OCI-LY3 (cell line): ENCODE measurements around the gene FEM1B.

Experiments
- EZH2phosphoT487 ChIP-seq: fragments of 200-600 bp; shearing (Covaris generic); IDR thresholded peaks from 2 replicates; pipeline ENCODE4 v1.6.1; 2018; ENCODE audit warnings: antibody characterized with exemption, mixed run types, low read depth
- TF ChIP-seq, protein P1 (sequence below): fragments of 200-600, 300-600 bp; sonication (generic); IDR thresholded peaks from 2 replicates; pipeline ENCODE4 v1.5.1; 2014; ENCODE audit warnings: antibody characterized with exemption, low read length, low read depth

DNA sequence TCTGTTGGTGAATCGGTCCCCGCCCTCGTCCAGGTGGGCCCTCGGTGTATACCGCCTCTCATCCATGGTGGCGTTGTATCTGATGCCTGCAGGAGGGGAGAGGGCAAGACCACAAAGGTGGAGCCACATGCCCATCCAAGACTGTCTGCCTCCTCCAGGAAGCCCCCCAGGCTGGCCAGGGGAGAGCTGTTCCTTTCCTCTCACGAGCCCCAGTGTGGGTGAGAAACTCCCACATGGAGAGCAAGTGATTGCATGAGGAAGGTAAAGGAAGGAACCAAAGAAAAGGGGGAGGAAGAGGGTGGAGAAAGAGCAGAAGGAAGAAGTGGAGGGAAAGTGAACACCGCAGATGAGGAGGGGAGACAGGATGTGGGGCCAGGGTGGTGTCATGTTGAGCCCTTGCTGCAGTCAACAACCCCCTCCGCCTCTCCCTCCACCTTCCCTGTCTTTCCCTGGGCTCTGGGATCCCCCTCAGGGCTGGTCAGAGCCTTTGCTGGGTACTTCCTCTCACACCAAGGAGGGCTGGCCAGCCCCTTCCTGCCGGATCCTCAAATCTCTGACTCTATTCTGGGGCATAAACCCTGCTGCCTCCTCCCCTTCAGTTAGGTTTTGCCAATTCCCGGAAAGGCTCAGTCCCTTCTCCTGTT, 49.3 kb downstream of the FEM1B start:
- TF ChIP-seq, protein P1, sequence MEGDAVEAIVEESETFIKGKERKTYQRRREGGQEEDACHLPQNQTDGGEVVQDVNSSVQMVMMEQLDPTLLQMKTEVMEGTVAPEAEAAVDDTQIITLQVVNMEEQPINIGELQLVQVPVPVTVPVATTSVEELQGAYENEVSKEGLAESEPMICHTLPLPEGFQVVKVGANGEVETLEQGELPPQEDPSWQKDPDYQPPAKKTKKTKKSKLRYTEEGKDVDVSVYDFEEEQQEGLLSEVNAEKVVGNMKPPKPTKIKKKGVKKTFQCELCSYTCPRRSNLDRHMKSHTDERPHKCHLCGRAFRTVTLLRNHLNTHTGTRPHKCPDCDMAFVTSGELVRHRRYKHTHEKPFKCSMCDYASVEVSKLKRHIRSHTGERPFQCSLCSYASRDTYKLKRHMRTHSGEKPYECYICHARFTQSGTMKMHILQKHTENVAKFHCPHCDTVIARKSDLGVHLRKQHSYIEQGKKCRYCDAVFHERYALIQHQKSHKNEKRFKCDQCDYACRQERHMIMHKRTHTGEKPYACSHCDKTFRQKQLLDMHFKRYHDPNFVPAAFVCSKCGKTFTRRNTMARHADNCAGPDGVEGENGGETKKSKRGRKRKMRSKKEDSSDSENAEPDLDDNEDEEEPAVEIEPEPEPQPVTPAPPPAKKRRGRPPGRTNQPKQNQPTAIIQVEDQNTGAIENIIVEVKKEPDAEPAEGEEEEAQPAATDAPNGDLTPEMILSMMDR = no peak
- no peak for TF ChIP-seq EZH2phosphoT487
